HG03354 (cell line): ENCODE data around the gene OLIG1.

Experiments used
- ATAC-seq: cut with Tn5 transposase; IDR thresholded peaks from one replicate; pipeline ENCODE4 v1.9.1; 2021; ENCODE audit warnings: mild to moderate bottlenecking; ENCODE audit not compliant: unreplicated experiment, poor library complexity, severe bottlenecking

OLIG1 gene

DNA sequence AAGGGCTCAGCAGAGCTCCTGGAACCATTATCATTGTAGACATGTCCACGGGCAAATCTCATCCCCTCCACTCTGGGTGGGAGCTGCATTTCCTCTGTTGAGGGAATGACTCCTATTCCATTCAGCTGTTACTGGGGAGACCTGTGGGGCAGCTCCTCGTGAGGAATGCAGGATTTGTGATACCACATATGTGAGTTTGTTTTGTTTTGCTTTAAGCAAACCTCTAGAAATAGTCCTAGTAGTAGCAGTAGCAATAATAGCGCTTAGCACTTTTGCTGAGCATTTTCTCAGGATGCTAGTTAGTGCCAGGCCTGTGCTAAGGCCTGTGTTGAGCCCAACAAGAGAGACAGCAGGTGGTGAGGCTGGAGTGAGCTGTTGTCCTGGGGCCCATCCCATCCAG is 10.8 kb downstream of the OLIG1 start:
- no peak for ATAC-seq

GRCh38 chr21:33088384-33088783 is 18.4 kb downstream of the OLIG1 start:
- ATAC-seq = no peak

- no peak for ATAC-seq
Measured at GRCh38 chr21:33089395-33090119, 19.6 kb downstream of the OLIG1 start.

GRCh38 chr21:33096426-33096825 is 26.5 kb downstream of the OLIG1 start:
- ATAC-seq = no peak

DNA sequence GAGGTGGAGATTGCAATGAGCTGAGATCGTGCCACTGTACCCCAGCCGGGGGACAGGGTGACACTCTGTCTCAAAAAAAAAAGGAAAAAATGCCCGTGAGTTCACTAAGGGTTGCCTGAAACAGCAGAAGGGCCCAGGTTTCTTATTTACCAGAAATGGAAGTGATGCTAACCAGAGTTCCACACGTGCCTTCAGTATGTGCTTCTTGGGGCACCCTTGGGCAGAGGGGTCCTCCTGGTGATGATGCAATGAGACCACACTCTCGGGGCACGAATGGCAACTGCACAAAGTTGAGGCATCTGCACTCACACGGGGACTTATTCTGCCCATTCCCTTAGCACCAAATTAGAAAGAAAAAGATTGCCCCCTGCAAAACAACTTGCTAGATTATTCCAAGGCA is 29.2 kb downstream of the OLIG1 start:
- no peak for ATAC-seq

- no peak for ATAC-seq
Measured at GRCh38 chr21:33101300-33101911, 31.5 kb downstream of the OLIG1 start.

DNA sequence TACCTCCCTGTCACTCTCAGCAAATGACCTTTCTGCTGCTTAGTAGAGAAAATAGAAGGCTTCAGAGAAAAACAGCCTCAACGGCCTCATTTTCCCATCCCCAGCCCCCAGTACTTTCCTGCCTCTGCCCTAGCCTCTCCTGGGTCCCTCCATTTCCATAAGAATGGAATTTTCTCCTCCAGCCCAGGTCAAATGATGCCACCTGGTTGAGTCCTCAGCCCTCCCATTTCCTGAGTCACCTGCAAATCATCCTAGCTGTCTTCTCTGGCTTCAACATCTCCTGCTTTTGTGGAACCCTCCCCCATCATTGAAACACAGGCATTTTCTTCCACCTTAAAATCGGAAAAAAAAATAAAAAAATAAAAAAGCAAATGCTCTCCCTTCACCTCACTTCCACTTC is 35.1 kb downstream of the OLIG1 start:
- ATAC-seq = no peak

- no peak for ATAC-seq
Measured at GRCh38 chr21:33108228-33108627, 38.3 kb downstream of the OLIG1 start.

- ATAC-seq = no peak
Measured at GRCh38 chr21:33109574-33110339, 39.8 kb downstream of the OLIG1 start.

DNA sequence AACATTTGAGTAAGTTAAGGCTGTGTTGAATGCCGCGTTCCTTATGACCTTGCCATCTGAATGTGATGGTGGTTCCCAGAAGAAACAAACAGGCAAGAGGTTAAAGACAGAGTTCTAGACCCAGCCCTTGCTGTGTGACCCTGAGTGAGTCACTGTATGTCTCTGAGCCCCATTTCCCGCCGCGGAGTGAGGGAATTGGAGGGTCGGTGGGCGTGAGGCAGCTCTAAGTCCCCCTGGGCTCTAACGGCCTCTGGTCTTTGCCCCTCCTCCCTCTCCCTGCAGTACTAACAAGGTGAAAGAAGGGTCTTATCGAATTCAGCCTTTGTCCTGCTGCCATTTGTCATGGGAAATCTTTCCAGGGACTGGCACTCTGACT is 40.4 kb downstream of the OLIG1 start:
- ATAC-seq = no peak

DNA sequence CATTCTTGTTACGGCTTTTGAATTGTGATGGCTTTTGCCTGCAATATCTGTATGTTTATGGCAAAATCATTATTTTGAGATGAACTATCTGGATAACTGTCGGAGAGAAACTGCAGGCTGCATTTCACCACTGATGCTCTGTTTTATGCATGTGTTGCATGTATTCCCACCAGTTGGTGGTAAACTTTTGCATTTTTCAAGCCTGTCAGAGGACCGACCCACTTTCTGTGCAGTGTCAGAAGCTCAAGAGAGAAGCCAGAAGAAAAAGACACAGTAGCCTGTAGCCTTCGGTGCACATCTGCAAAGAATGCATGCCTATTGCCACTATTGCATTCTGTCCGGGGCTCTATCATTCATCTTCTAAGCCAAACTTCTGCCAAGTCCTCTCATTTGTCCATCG is 41.6 kb downstream of the OLIG1 start:
- ATAC-seq = no peak

- no peak for ATAC-seq
Measured at GRCh38 chr21:33112151-33112550, 42.2 kb downstream of the OLIG1 start.

- no peak for ATAC-seq
Measured at GRCh38 chr21:33112681-33113080, 42.7 kb downstream of the OLIG1 start.

- ATAC-seq = no peak
Measured at GRCh38 chr21:33113131-33113530, 43.2 kb downstream of the OLIG1 start.

- no peak for ATAC-seq
Measured at GRCh38 chr21:33114276-33114675, 44.3 kb downstream of the OLIG1 start.

DNA sequence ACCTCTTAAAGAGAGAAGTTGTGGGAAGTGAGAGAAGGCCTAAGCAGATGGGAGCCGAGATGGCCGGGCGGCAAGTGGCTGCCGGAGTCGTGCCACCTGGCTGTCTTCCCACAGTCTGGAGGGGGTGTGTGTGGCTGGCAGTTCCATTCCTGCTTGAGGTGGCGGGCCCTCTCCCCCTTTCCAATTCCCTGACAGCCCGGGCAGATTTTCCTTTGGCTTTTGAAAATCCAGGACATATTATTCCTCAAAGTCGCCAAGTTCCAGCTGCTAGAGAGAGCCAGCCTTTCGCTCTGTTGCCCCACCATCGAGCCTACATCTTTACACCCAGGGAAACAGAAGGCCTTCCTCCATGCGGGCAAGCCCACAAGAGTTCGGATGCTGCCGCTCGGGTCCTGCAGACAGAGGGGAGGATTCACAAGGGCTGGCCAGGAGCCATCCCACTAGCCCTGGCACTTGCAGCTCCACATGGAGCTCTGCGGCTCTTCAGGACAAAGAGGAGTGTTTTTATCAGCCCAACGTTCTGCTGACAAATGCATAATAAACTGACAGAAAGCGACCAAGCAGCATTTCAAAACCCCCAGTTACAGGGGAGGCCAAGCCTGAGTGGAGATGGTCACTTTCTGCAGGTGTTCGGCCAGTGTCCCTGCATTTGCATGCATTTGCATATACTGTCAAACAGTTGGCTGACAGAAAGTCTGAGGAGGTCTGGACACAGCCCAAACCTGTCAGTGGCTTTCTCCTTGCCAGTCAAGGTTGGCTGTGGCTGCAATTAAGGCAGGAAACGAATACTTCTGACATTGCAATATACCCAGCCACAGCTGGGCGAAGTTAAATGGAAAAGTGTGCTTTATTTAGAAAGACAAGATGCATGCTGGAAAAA is 45.9 kb downstream of the OLIG1 start:
- ATAC-seq = no peak

GRCh38 chr21:33116676-33117075 is 46.7 kb downstream of the OLIG1 start:
- ATAC-seq = no peak

- no peak for ATAC-seq
Measured at GRCh38 chr21:33117101-33117888, 47.4 kb downstream of the OLIG1 start.
